ENCODE data around the gene PDPN.

GRCh38 chr1:13584876-13585611 lies 1.4 kb downstream of the PDPN start:
- no peak for TF ChIP-seq CTCF (IDR thresholded peaks at IDR 0.05)
- TF ChIP-seq POLR2A (IDR thresholded peaks at IDR 0.05) = no peak

Measured in vagina (tissue), 2 donors.